A549 (cell line): ENCODE measurements around the gene RXFP1. TPM values are rescaled to one million over a fixed set of nuclear protein-coding genes. Genes with fewer than 3 reads are reported as not detected.

ENCODE experiments used
- ATAC-seq, 2 experiments: fragments of 200-7000 bp in 1 of 2; fragments of >200 bp in 1 of 2; cut with Nextera tagmentation in 1 of 2; cut with Tn5 transposase in 1 of 2; 3 replicates each; pipeline versions ENCODE4 v1.8.0 to v1.9.1; 2018 to 2020; ENCODE audit warnings: mild to moderate bottlenecking in 1 of 2, moderate library complexity in 1 of 2
- CTCF ChIA-PET: fragments of 300-600 bp; sonication (Branson Sonifier 250); formaldehyde crosslinking; extraction: SDS; loops from one replicate; lab custom pipeline; 2021; ENCODE audit warnings: antibody characterized with exemption, inconsistent platforms; lab: Yijun Ruan, JAX
- POLR2A ChIA-PET: fragments of 350-600 bp; formaldehyde crosslinking; extraction: SDS; loops from one replicate; lab custom pipeline; 2021; ENCODE audit warnings: antibody characterized with exemption, inconsistent platforms; lab: Yijun Ruan, JAX
- DNase-seq, 2 experiments: peaks; one replicate each; pipeline versions ENCODE4 v3.0.0 to v3.0.0-alpha.2; 2011 to 2016; ENCODE audit warnings: low read depth in 1 of 2, low spot score in 1 of 2
- FAIRE-seq: peaks from 2 replicates; lab custom pipeline; 2011; peaks lifted over from hg19 to GRCh38; lab: Jason Lieb, UNC
- H3K27ac ChIP-seq, 2 experiments: fragments of >200 bp; sonication (Bioruptor Twin); formaldehyde crosslinking; 3 replicates each; pipeline ENCODE4 v1.5.1; 2016 to 2017
- H3K4me1 ChIP-seq: fragments of >200 bp; sonication (Bioruptor Twin); formaldehyde crosslinking; 3 replicates; pipeline ENCODE4 v1.6.1; 2016
- H3K4me2 ChIP-seq: fragments of >200 bp; sonication (Bioruptor Twin); formaldehyde crosslinking; 3 replicates; pipeline ENCODE4 v1.6.1; 2016
- H3K4me3 ChIP-seq: fragments of >200 bp; sonication (Bioruptor Twin); formaldehyde crosslinking; 3 replicates; pipeline ENCODE4 v1.5.1; 2016
- H3K9me3 ChIP-seq: fragments of >200 bp; sonication (Bioruptor Twin); formaldehyde crosslinking; 3 replicates; pipeline ENCODE4 v1.6.1; 2016
- BHLHE40 ChIP-seq: IDR thresholded peaks from 2 replicates; pipeline ENCODE4 v1.6.1; 2012; ENCODE audit warnings: low read depth, low read length, inconsistent platforms
- CBX2 ChIP-seq: fragments of 200-600 bp; sonication (generic); IDR thresholded peaks from 2 replicates; pipeline ENCODE4 v1.6.1; 2016; ENCODE audit warnings: low read depth, mild to moderate bottlenecking, borderline replicate concordance
- E2F6 ChIP-seq: IDR thresholded peaks from 2 replicates; pipeline ENCODE4 v1.6.1; 2012; ENCODE audit warnings: low read depth, borderline replicate concordance
- EHF ChIP-seq: fragments of 250-450 bp; sonication (Bioruptor Pico); IDR thresholded peaks from 2 replicates; pipeline ENCODE4 v1.5.0; 2020; ENCODE audit warnings: mild to moderate bottlenecking
- ELK1 ChIP-seq: fragments of 150-350 bp; IDR thresholded peaks from 2 replicates; pipeline ENCODE4 v1.6.1; 2014; ENCODE audit warnings: low read depth, mild to moderate bottlenecking, low read length
- EP300 ChIP-seq, 2 experiments: fragments of >200 bp; sonication (Bioruptor Twin); formaldehyde crosslinking; IDR thresholded peaks; 2 replicates in 1 of 2; 3 replicates in 1 of 2; pipeline ENCODE4 v1.6.1; 2016 to 2017
- ESRRA ChIP-seq: fragments of 150-350 bp; IDR thresholded peaks from 2 replicates; pipeline ENCODE4 v1.6.1; 2014; ENCODE audit warnings: mild to moderate bottlenecking, low read length, borderline replicate concordance
- FOXS1 ChIP-seq: fragments of 250-450 bp; sonication (Bioruptor Pico); IDR thresholded peaks from 2 replicates; pipeline ENCODE4 v1.5.0; 2020; ENCODE audit warnings: mild to moderate bottlenecking, moderate library complexity
- GATA3 ChIP-seq: IDR thresholded peaks from 2 replicates; pipeline ENCODE4 v1.6.1; 2012; ENCODE audit warnings: borderline replicate concordance
- JUNB ChIP-seq: fragments of >200 bp; sonication (Bioruptor Twin); formaldehyde crosslinking; IDR thresholded peaks from 2 replicates; pipeline ENCODE4 v1.6.1; 2016
- KDM5A ChIP-seq: fragments of 200-600 bp; sonication (generic); IDR thresholded peaks from 2 replicates; pipeline ENCODE4 v1.6.1; 2016; ENCODE audit warnings: antibody characterized with exemption, mild to moderate bottlenecking
- MAZ ChIP-seq: fragments of 150-350 bp; IDR thresholded peaks from 2 replicates; pipeline ENCODE4 v1.6.1; 2014; ENCODE audit warnings: antibody characterized with exemption, low read depth, low read length, borderline replicate concordance
- MYC ChIP-seq: IDR thresholded peaks from 2 replicates; pipeline ENCODE4 v1.6.1; 2012; ENCODE audit warnings: mild to moderate bottlenecking, inconsistent platforms, low read length, improper control_type of control experiment, borderline replicate concordance
- RARB ChIP-seq: fragments of 250-450 bp; sonication (Bioruptor Pico); IDR thresholded peaks from 2 replicates; pipeline ENCODE4 v1.8.0; 2021; ENCODE audit warnings: mild to moderate bottlenecking, moderate library complexity
- RFX5 ChIP-seq: fragments of 450-650 bp; IDR thresholded peaks from 2 replicates; pipeline ENCODE4 v1.7.1; 2014; ENCODE audit warnings: antibody characterized with exemption, mild to moderate bottlenecking, moderate library complexity
- TFCP2L1 ChIP-seq: fragments of 250-450 bp; sonication (Bioruptor Pico); IDR thresholded peaks from 2 replicates; pipeline ENCODE4 v1.5.0; 2021; ENCODE audit warnings: mild to moderate bottlenecking
- ZFP36 ChIP-seq: fragments of 450-650 bp; IDR thresholded peaks from 2 replicates; pipeline ENCODE4 v1.6.1; 2014; ENCODE audit warnings: borderline replicate concordance; ENCODE audit not compliant: partially characterized antibody
- WGBS: methylation state at CpG from one replicate; pipeline ENCODE4 v1.1.6; 2017; ENCODE audit errors: missing lambda C conversion rate; 5-methylcytosine and 5-hydroxymethylcytosine counted together
- polyA plus RNA-seq, 4 experiments: library from polyadenylated mRNA; depleted of rRNA in 3 of 4; stranded (reverse); fragments of >200 nt; fragmentation: RNase III in 1 of 4; extraction: RNeasy Plus Mini Kit Qiagen cat#74134 plus additional on column Dnase treatment in 1 of 4; gene quantifications; 2 replicates in 3 of 4; 3 replicates in 1 of 4; pipeline ENCODE4 v1.2.3, GENCODE V29; 2011 to 2017
- TF ChIP-seq, protein P1 (sequence below): fragments of 450-650 bp; IDR thresholded peaks from 2 replicates; pipeline ENCODE4 v1.6.1; 2014; ENCODE audit warnings: antibody characterized with exemption
- TF ChIP-seq, protein P2 (sequence below): fragments of 200-600 bp; sonication (generic); IDR thresholded peaks from 2 replicates; pipeline ENCODE4 v1.6.1; 2016; ENCODE audit warnings: antibody characterized with exemption, mild to moderate bottlenecking, moderate library complexity
- TF ChIP-seq, protein P3 (sequence below): IDR thresholded peaks from 2 replicates; pipeline ENCODE4 v1.6.1; 2012

The RXFP1 gene
- polyA plus RNA-seq, 2 of the 4 experiments (the other 2 are of a cell fraction), result not detected

DNA sequence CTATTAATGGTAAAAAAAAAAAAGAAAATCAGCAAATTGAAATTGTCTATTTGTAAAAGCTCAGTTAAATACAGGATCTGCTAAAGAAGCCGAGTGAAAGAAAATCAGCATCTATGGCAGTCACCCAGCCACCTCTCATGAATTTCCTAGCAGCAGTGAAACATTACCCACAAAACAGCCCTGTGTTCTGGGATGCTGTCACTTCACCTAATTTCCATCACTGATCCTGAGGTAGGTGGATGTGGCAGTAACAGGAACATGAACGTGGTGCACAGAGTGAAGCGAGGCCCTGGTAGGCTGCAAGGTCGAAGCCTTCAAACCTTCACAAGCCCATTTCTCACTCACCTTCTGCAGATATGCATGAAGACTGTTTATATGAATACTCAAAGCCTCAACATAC, 65.2 kb downstream of the RXFP1 start:
- no peak overlapping the region for H3K4me3 ChIP-seq
- DNase-seq, result no peak
- ChIA-PET CTCF (no interaction called here), POLR2A (no interaction called here)
- H3K27ac ChIP-seq, result no peak overlapping the region
- no peak overlapping the region for H3K4me2 ChIP-seq
- FAIRE-seq, result no peak
- no peaks in the 10 kb centered on the region for H3K4me1 ChIP-seq
- ATAC-seq, result no peak
- no peaks in the 10 kb centered on the region for H3K9me3 ChIP-seq
- WGBS, result 57% methylated on average over 4 of the region's 4 CpGs
- TF ChIP-seq, protein P1, sequence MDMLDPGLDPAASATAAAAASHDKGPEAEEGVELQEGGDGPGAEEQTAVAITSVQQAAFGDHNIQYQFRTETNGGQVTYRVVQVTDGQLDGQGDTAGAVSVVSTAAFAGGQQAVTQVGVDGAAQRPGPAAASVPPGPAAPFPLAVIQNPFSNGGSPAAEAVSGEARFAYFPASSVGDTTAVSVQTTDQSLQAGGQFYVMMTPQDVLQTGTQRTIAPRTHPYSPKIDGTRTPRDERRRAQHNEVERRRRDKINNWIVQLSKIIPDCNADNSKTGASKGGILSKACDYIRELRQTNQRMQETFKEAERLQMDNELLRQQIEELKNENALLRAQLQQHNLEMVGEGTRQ, result no peak
- TF ChIP-seq TFCP2L1 (CRISPR knock-in tag) (no peak), MAZ (no peak)
- TF ChIP-seq, protein P2, sequence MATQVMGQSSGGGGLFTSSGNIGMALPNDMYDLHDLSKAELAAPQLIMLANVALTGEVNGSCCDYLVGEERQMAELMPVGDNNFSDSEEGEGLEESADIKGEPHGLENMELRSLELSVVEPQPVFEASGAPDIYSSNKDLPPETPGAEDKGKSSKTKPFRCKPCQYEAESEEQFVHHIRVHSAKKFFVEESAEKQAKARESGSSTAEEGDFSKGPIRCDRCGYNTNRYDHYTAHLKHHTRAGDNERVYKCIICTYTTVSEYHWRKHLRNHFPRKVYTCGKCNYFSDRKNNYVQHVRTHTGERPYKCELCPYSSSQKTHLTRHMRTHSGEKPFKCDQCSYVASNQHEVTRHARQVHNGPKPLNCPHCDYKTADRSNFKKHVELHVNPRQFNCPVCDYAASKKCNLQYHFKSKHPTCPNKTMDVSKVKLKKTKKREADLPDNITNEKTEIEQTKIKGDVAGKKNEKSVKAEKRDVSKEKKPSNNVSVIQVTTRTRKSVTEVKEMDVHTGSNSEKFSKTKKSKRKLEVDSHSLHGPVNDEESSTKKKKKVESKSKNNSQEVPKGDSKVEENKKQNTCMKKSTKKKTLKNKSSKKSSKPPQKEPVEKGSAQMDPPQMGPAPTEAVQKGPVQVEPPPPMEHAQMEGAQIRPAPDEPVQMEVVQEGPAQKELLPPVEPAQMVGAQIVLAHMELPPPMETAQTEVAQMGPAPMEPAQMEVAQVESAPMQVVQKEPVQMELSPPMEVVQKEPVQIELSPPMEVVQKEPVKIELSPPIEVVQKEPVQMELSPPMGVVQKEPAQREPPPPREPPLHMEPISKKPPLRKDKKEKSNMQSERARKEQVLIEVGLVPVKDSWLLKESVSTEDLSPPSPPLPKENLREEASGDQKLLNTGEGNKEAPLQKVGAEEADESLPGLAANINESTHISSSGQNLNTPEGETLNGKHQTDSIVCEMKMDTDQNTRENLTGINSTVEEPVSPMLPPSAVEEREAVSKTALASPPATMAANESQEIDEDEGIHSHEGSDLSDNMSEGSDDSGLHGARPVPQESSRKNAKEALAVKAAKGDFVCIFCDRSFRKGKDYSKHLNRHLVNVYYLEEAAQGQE, result no peak

GRCh38 chr4:158588285-158588684, 66.6 kb downstream of the RXFP1 start:
- ATAC-seq, result no peak
- no peaks in the 10 kb centered on the region for H3K4me1 ChIP-seq
- ChIA-PET POLR2A (no interaction called here), CTCF (no interaction called here)
- no peak for FAIRE-seq
- H3K4me2 ChIP-seq, result no peak overlapping the region
- no peak for TF ChIP-seq MYC
- TF ChIP-seq RARB (CRISPR knock-in tag), result no peak
- no peak for TF ChIP-seq ELK1
- TF ChIP-seq CBX2, result no peak
- no peak for TF ChIP-seq JUNB
- TF ChIP-seq EHF (CRISPR knock-in tag), result no peak
- TF ChIP-seq, protein P3, sequence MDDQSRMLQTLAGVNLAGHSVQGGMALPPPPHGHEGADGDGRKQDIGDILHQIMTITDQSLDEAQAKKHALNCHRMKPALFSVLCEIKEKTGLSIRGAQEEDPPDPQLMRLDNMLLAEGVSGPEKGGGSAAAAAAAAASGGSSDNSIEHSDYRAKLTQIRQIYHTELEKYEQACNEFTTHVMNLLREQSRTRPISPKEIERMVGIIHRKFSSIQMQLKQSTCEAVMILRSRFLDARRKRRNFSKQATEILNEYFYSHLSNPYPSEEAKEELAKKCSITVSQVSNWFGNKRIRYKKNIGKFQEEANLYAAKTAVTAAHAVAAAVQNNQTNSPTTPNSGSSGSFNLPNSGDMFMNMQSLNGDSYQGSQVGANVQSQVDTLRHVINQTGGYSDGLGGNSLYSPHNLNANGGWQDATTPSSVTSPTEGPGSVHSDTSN, result no peak
- TF ChIP-seq GATA3, result no peak
- TF ChIP-seq EP300 (IDR thresholded peaks at IDR 0.05), result no peak
- no peak for TF ChIP-seq RFX5
- no peak for TF ChIP-seq ESRRA
- TF ChIP-seq BHLHE40, result no peak
- TF ChIP-seq, protein P1, result no peak
- TF ChIP-seq FOXS1 (CRISPR knock-in tag), result no peak
- no peak for TF ChIP-seq TFCP2L1 (CRISPR knock-in tag)
- no peak for TF ChIP-seq ZFP36
- TF ChIP-seq E2F6, result no peak
- TF ChIP-seq KDM5A, result no peak
- H3K4me3 ChIP-seq, result no peak overlapping the region
- WGBS, result 92% methylated on average over 6 of the region's 6 CpGs
- no peak for DNase-seq
- no peaks in the 10 kb centered on the region for H3K9me3 ChIP-seq
- no peak overlapping the region for H3K27ac ChIP-seq
